ENCODE data around the gene PARP9.
"Not testable (repeated sequence)": the region's sequence is repeated elsewhere in the genome, so short reads cannot be mapped to it uniquely, and the experiment has no call there.

Gene PARP9

DNA sequence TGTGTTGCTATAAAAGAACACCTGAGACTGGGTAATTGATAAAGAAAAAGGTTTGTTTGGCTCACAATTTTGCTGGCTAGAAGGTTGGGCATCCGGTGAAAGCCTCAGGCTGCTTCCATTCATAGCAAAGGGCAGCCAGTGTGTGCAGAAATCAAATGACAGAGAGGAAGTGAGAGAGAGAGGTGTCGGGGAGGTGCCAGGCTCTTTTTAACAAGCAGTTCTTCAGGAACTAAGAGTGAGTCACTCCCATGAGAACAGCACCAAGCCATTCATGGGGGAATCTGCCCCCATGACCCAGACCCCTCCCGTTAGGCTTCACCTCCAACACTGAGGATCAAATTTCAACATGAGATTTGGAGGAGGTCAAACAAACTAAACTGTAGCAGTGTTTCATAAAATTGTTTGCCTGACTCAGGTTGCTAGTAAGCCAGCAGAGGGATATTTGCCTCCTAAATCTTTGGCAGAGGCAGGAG, 8.9 kb upstream of the PARP9 start:
- DNase-seq, result peak; percentile 52

DNA sequence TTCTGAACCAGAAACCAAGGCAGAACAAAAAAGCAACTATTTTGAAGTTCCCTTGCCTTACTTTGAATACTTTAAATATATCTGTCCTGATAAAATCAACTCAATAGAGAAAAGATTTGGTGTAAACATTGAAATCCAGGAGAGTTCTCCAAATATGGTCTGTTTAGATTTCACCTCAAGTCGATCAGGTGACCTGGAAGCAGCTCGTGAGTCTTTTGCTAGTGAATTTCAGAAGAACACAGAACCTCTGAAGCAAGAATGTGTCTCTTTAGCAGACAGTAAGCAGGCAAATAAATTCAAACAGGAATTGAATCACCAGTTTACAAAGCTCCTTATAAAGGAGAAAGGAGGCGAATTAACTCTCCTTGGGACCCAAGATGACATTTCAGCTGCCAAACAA, 4.7 kb upstream of the PARP9 start:
- no peak for DNase-seq

DNA sequence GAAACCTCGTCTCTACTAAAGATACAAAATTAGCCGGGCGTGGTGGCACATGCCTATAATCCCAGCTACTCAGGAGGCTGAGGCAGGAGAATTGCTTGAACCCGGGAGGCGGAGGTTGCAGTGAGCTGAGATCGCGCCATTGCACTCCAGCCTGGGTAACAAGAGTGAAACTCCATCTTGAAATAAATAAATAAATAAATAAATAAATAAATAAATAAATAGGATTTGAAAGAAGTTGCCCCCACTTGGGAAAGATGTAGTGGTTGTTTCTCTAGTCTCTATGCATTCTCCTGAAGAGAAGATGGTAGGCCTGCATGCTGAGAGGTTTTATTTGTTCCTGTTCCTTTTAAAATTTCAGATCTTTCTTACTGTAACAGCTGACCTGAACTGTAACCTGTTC, 4.0 kb upstream of the PARP9 start:
- DNase-seq, result not testable (repeated sequence)

DNA sequence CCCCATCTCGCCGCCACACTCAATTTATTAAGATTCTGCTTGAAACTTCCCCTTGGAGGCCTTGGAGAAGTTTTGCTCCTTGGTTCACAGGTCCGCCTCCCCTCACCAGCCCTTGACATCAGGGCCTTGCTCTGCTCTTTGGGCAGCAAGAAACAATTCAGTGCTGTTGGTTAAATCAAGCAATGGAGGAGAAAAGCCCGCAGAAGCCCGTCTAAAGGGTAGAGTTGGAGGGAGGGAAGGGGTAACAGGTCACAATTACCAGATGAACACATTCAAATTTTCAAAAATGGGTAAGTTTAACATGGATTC, 429 bp downstream of the PARP9 start:
- DNase-seq, result peak; percentile 23

DNA sequence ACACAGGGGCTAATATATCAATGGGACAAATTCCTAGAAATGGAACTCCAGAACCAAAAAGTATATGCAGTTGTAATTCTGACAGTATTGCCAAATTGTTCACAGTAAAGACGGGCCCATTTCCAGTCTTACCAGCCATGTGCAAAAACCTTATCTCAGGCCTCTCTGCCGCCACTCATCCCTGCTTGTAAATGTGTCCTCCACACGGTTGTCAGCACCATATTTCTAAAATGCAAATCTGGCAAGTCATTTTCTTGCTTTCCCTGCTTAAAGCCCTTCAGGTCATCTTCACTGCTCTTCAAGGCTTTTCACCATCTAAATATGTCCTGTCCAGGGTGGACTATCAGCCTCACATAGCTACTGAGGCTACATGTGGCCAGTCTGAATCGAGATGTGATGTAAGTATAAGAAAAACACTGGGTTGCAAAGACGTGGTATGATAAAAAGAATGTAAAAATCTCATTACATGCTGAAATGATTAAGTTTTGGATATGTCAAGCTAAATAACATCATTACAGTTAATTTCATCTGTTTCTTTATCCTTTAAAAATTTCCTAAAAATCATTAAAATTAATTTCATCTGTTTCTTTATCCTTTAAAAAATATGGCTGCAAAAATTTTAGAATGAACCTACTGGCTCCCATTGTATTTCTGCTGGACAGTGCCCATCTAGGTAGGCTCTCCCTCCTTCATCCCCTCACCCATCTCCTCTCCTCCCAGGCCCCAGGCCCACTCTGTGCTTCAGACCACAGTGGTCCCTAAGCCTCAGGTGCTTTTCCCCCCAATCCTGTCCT, 980 bp downstream of the PARP9 start:
- DNase-seq, result no peak

DNA sequence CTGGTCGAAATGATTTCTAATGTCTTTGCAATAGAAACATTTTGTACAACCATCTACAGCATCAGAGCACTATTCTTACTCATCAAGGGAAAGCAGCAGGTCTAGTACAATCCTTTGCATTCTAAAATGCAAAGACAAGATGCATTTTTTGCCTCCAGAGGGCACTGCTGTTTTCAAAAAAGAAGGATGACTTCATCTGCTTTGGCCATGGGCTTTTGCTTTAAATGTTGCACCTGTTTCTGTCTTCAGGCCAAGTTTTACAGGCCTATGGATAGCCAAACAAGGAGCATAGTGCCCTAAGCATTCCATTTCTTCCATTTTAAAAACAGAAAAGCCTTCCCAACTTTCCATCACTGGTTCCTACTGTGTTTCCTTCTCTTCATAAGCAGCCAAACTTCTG, 3.4 kb downstream of the PARP9 start:
- DNase-seq, result peak; percentile 81

DNA sequence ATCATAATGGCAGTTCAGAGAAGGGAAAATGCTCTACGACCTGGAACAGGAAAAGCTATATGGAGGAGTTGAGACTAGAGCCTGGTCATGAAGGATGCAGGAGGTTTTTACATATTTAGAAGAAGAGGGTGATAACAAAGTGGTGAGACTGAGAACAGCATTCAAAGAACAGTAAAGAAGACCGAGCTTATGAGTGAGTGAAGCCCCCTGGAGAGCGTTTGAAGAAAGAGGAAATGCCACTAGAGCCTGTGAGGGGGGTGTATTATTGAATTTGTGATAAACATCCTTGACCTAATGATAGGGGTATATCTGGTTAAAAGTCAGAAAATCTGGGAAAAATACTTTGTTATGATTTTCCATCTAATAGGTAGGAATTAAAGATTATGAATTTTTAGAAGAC, 4.2 kb downstream of the PARP9 start:
- no peak for DNase-seq

DNA sequence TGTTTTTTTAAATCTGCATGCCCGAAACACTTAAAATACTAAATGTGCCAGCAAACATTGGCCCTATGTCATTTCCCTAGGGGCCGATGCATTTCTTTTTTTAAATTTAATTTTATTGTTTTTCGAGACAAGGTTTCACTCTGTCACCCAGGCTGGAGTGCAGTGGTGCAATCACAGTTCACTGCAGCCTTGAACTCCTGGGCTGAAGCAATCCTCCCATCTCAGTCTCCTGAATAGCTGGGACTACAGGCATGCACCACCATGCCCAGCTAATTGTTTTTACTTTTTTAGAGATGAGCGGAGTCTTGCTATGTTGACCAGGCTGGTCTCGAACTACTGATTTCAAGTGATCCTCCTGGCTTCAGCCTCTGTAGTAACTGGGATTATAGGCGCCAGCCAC, 5.5 kb downstream of the PARP9 start:
- no peak for DNase-seq

DNA sequence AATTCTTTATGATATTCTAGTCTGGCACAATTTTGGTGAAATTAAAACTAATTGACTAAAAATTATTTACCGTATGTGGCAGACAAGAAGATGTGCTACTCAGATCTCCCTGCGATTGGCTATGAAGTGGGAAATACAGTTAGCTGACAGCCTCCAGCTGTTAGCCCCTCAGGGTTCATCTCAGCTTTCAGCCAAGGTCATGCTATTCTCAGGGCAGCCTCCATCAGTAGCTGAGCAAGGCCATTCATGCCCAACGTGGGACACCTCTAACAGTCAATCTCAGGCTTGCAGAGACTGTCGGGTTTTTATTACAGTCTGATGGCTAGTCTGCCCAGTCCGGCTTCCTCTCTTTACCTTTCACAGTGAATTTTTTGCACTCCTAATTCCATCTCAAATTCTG, 6.7 kb downstream of the PARP9 start:
- no peak for DNase-seq

DNA sequence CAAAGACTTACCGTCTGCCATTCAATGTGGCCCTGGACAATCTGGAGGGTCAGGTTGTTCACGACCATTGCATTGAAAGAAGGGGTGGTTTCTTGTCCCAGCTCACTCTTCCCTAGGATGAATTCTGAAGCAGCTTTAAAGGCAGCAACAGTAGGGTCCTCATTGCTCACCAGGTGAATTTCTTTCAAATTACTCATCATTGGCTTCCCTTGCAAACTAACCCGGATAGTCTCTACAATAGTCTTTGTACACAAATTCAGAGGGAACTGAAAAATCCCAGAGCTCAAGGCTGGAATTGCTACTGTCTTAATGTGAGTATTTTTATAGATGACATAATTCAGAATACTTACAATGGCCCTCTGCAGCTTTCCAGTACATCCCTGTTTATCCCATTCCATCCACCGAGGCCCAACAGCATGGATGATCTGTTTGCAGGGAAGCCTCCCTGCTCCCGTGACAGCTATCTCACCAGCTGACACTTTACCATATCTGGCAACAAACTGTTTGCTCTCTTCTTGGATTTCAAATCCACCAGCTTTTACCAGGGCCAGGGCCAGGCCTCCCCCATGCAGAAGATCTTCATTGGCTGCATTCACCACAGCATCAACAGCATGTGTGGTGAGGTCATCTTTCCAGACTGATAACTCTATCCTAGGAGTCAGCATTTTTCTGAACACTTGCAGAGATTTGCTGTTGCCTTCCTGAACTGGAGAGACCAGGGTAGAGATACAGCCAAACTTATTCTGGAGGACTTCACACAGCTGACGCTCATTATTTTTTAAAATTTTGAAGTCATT, 8.6 kb downstream of the PARP9 start:
- no peak for DNase-seq

DNA sequence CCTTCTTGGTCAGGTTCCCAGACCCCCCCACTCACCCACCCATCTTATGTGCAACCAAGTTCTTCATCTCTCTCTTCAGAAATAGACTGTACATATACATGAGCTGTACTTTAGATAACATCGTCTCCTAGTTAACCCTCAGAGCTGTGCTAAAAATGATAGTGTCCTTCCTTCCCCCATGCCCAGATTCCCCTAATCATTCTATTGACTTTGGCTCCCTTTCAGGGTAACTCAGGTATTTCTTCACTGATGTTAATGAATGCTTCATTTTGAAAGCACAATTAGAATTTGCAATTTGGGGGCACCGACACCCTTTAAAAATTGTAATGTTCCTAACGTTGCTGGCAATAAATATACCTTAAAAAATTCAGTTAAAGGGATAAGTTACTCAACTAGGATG, 10.9 kb downstream of the PARP9 start:
- DNase-seq, result no peak

DNA sequence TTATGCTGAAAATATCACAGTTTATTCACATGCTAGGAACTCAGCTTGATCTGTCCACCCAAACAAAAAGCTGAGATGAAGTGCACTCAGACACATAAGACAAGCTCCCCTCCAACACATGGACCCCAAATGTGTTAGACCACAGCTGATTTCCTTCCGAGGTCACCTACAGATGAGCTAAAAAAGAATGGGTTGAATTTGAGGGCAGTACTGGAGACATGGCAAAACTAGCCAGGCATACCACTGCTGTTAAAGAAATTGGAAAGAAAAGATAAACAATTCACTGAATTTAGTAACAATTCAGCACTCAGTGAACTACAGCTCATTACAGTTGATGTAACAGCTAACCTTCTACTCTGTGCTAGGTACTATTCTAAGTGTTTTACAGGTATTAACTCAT, 15.5 kb downstream of the PARP9 start:
- DNase-seq, result no peak

DNA sequence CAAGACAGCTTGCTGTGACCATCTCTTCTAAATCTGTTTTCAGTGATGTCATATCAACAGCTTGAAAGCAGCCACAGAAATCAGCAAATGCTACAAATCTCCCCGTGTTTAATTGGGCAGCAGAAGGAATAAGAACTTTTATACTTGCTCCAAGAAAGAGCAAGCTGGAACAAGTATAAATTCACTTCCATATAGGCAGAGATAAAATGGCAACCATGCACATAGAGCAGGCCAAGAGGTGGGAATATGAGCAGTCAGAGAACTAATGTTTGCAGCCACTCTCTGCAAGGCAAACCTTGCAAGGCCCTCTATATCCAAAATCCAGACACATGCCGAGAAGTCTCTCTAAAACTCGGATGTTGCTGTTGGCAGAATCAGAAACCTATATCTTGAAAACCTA, 16.0 kb downstream of the PARP9 start:
- DNase-seq, result no peak

DNA sequence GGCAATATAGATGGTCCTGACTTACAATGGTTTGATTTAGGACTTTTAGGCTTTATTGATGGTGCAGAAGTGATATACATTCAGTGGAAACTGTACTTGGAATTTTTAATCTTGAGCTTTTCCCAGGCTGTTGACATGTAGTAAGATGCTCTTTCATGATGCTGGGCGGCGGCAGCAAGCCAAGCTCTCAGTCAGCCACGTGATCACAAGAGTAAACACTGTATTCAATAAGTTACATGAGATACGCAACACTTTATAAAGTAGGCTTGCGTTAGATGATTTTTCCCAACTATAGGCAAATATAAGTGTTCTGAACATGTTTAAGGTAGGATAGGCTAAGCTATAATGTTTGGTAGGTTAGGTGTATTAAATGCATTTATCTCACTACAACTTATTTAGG, 17.9 kb downstream of the PARP9 start:
- no peak for DNase-seq

DNA sequence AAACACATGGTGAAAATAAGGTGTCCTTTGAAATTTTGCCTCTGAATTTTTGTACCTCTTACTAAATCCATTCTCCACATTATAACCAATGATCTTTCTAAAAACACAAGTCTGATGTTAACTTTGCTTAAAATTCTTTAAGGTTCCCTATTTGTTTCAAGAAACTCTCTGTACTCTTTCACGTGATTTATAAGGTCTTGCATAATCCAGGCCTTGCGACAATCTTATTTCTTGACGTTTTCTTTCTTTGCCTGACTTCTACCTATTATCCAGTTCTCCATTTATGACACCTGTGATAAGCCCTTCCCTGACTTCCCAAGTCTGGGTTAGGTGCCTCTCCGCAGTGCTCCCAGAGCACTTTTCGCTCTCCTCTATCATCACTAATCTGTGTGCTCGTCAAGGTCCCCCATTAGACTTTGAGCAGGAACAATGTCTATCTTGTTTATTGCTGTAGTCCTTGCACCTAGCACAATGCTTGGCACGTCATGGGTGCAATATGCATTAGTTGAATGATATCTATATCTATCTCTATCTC, 25.1 kb downstream of the PARP9 start:
- no peak for DNase-seq

DNA sequence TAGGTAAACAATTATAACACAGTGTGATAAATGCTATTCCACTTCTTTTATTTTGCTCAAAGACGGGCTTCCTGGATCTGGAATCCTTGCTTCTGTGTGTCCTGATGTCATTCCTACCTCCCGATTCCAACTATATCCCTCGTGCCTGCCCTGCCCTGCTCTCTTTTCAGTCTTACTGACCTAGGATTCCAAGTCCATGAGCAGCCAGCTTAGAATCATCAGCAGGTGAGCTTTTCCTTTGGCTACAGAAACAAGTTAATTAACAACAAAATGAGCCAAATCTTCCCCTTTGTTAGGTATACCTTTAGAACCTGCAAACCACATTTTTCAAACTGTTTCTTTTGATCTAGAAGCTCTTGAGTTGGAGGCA, 27.5 kb downstream of the PARP9 start:
- DNase-seq, result no peak

DNA sequence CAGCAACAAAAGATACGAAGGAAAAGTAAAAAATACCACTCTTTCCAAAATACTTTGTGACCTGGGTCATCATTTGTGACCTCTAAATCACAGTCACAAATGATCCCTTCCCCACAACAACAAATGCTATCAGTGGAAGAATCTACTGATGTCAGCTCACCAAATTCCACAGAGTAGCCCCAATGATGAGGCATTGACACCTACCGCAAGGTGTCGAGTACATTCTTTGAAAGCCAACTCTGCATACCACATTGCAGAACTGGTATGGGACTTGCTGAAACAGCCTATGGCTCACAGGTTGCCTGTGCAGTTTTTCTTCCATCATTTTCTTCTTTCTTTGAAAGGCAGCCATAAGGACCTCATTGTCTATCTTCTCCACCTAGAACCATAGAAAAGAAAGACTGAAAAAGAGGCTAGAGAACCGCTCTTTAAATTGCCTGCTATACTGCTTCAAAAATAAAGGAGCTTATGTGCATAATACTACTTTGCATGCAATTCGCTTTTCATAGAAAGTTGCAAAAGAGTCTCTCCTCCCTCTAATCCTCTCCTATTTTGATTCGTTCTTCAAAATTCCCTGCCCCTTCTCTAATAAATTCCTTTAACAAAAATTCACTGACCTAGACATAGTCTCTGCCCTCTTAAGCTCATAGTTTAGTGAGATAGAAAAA, 28.0 kb downstream of the PARP9 start:
- no peak for DNase-seq

DNA sequence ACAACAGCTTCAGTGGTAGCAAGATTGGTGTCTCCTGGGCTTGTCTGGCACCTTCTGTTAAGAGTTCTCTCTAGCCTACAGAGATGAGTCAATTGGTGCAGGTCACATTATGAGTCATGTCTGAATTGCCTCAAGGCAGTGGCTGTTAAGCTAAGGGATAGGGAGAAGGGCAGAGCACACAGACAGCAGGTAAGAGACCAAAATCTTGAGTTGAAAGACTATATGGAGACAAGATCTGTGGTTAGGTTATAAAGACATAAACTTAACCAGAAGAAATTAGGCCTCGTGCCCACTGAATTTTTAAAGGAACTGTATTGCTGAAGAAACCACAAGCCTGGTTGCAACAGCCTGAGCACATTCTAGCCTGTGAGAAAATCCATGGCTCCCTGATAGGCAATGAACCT, 30.2 kb downstream of the PARP9 start:
- DNase-seq, result no peak

DNA sequence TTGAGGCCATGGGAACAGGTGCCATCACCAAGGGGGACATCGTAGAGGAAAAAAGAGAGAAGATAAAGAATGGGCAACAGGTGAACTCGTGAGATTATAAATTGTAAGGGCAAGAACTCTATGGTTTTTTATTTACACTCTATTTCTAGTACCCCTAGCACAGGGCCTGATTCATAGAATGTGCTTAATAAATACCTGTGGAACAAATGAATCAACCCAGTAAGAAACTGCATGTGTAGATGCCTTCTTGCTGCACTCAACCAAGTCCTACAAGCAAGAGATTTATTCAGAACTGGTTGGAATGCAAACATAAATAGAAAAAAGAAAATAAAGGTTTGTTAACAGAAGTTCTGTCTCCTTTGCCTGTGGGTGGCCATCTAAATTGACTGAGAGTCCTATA, 30.6 kb downstream of the PARP9 start:
- DNase-seq, result no peak

DNA sequence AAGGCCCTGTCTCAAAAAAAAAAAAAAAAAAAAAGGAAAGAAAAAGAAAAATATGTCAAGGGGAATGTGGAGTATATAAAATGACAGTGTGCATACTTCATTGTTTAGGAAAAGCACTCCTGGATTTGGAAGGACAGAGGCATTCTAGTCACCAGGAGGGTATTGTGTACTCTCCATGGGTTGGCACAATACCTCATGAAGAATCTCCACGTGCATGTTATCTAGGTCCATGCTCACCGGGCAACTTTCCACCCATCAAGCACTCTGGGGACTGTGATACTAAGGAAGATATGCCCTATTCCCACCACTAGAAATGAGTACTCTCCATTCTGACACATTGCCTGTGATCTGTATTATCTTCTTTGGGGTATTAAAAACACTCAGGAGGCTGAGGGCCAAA, 33.9 kb downstream of the PARP9 start:
- no peak for DNase-seq

DNA sequence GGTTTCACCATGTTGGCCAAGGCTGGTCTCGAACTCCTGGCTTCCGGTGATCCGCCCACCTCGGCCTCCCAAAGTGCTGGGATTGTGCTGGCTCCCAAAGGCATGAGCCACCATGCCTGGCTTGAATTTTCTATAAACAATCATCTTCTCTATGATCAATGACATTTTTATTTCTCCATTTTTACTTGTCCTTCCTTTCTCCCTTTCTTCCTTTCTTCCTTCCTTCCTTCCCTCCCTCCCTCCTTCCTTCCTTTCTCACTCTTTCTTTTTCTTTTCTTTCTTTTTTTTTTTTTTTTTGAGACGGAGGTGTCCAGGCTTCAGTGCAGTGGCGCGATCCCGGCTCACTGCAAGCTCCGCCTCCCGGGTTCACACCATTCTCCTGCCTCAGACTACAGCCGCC, 40.8 kb downstream of the PARP9 start:
- no peak for DNase-seq

DNA sequence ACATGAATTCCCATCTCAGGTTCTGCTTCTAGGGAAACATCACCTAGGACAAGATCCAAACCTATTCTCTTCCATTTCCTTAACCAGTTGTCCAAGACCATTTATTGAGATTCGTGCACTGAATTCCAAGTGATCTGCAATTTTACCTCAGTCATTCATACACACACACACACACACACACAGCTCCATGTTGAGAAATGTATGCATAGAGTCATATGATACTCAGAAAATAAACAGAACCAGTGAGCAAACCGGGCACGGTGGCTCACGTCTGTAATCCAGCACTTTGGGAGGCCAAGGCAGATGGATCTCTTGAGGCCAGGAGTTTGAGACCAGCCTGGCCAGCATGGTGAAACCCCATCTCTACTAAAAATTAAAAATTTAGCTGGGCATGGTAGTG, 43.2 kb downstream of the PARP9 start:
- no peak for DNase-seq

DNA sequence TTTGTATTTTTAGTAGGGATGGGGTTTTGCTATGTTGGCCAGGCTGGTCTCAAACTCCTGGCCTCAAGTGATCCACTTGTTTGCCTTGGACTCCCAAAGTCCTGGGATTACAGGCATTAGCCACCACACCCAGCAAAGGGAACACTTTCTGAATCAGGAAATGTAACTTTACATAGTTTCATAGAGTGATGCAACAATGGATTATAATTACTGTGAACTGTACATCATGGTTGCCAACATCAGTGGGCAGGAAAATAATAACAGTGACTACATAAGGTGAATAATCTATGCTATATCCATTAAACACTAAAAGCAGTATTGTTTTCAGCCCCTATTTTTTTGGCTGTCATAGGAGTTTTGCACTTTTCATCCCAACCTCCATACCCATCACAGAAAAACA, 44.4 kb downstream of the PARP9 start:
- no peak for DNase-seq

DNA sequence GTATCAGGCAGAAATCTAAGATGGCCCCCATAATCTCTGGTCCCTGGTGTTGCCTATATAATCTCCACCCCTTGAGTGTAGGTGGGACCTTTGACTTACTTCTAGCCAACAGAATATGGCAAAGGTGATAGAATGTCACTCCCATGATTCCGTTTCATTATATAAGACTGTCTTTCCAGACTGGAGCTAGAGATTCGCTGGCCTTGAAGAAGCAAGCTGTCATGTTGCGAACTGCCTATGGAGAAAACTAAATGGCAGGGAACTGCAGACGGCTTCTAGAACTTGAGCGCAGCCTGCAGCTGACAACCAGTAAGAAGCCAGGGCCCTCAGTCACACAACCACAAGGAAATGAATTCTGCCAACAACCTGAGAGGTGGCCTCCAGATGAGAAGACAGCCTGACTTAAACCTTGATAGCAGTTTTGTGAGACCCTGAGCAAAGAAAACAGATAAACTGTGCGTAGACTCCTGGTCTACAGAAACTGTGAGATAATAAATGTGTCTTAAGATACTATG, 47.2 kb downstream of the PARP9 start:
- no peak for DNase-seq

Measured in CD4-positive, alpha-beta T cell treated with Interleukin-21 for 1 hour (primary cell).